MM.1S (cell line): ENCODE data around the gene TGFBR2.

Experiments used
- CTCF ChIP-seq: fragments of 300-600 bp; sonication (generic); IDR thresholded peaks from 2 replicates; pipeline ENCODE4 v1.5.1; 2016; ENCODE audit warnings: antibody characterized with exemption, low read length, mixed read lengths
- EZH2phosphoT487 ChIP-seq: fragments of 300-600 bp; sonication (generic); IDR thresholded peaks from 2 replicates; pipeline ENCODE4 v1.6.1; 2018; ENCODE audit warnings: antibody characterized with exemption, low read length

DNA sequence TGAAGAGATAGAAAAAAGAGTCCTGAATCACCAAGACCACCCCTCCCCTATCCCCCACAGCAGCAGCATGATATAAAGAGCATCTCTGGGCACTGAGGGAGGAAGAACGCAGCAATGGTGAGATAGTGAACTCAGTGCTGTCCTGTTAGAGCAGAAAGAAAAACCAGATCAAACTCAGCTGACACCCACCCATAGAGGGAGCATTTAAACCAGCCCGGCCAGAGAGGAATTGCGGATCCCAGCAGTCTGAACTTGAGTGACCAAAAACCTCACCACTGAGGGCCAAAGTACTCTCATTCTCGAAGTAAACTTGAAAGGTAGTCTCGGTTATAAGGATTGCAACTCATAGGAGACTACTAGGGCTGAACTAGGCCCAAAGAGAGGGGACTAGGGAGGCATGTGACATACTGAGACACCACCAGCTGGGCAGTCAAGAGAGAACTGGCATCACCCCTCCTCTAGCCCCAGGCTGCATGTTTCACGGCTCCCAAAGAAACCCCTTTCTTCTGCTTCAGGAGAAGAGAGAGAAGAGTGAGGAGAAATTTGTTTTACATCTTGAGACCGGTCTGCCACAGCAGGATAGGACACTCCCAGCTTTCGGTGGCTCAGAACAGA is 39.2 kb upstream of the TGFBR2 start:
- no peak for TF ChIP-seq CTCF
- no peak for TF ChIP-seq EZH2phosphoT487
